ENCODE data around the gene IP6K3. TPM values are rescaled to one million over a fixed set of nuclear protein-coding genes. Genes with fewer than 3 reads are reported as not detected.

IP6K3 gene
- total RNA-seq, 1 experiment from 2014 or later: 1.7 TPM

- peaks cover 17% of the 10 kb centered on the region for H3K4me1 Mint-ChIP-seq (ENCODE audit: insufficient read depth, unreplicated experiment)
- intact Hi-C loops (cut with micrococcal nuclease): no loop called here
- no peak for TF ChIP-seq CTCF (IDR thresholded peaks at IDR 0.05; ENCODE audit: unreplicated experiment)
- H3K36me3 Mint-ChIP-seq (ENCODE audit: insufficient read depth, unreplicated experiment): peaks cover 93% of the 10 kb centered on the region
- CTCF ChIA-PET: interaction anchor here (0.6 to 2.1 kb wide), 6 partner anchors 8 to 637 kb away, joined by 3 to 12 read pairs (median 3); no protein-coding TSS in a partner anchor
- no peaks in the 10 kb centered on the region for H3K9me3 Mint-ChIP-seq (ENCODE audit: unreplicated experiment)
- H3K27me3 Mint-ChIP-seq (ENCODE audit: insufficient read depth, unreplicated experiment): no peaks in the 10 kb centered on the region
- no peak overlapping the region for H3K4me3 Mint-ChIP-seq (ENCODE audit: unreplicated experiment)
- DNase-seq (ENCODE audit: unreplicated experiment): no peak
- no TSS peak for BruUV-seq (replicated peaks)
- H3K27ac Mint-ChIP-seq (ENCODE audit: low read depth, unreplicated experiment): no peak overlapping the region
- POLR2A ChIA-PET: interaction anchor here (2.6 kb wide), 1 partner anchor 9 kb away, joined by 16 read pairs; the partner anchor contains the start of gene LEMD2
These were observed 31.9 kb upstream of the IP6K3 start for GRCh38 chr6:33778444-33779121.

GRCh38 chr6:33777398-33778388, 31.0 kb upstream of the IP6K3 start:
- Mint-ChIP-seq H3K9me3 (ENCODE audit: unreplicated experiment) (no peaks in the 10 kb centered on the region), H3K27ac (ENCODE audit: low read depth, unreplicated experiment) (no peak overlapping the region), H3K4me1 (ENCODE audit: insufficient read depth, unreplicated experiment) (peaks cover 17% of the 10 kb centered on the region), H3K36me3 (ENCODE audit: insufficient read depth, unreplicated experiment) (peaks cover 84% of the 10 kb centered on the region), H3K27me3 (ENCODE audit: insufficient read depth, unreplicated experiment) (no peaks in the 10 kb centered on the region), H3K4me3 (ENCODE audit: unreplicated experiment) (no peak overlapping the region)
- no peak for TF ChIP-seq CTCF (IDR thresholded peaks at IDR 0.05; ENCODE audit: unreplicated experiment)
- ChIA-PET CTCF (interaction anchor here (1.0 to 1.5 kb wide), 3 partner anchors 10 to 16 kb away, joined by 3 to 4 read pairs (median 3); no protein-coding TSS in a partner anchor), POLR2A (interaction anchor here (2.6 kb wide), 1 partner anchor 10 kb away, joined by 16 read pairs; the partner anchor contains the start of gene LEMD2)
- intact Hi-C loops (cut with micrococcal nuclease): no loop called here
- no peak for DNase-seq (ENCODE audit: unreplicated experiment)
- BruUV-seq (replicated peaks): no TSS peak

GRCh38 chr6:33776764-33777163, 30.1 kb upstream of the IP6K3 start:
- Mint-ChIP-seq H3K4me3 (ENCODE audit: unreplicated experiment) (no peak overlapping the region), H3K4me1 (ENCODE audit: insufficient read depth, unreplicated experiment) (peaks cover 8% of the 10 kb centered on the region), H3K9me3 (ENCODE audit: unreplicated experiment) (no peaks in the 10 kb centered on the region), H3K27me3 (ENCODE audit: insufficient read depth, unreplicated experiment) (no peaks in the 10 kb centered on the region), H3K27ac (ENCODE audit: low read depth, unreplicated experiment) (no peak overlapping the region), H3K36me3 (ENCODE audit: insufficient read depth, unreplicated experiment) (peaks cover 76% of the 10 kb centered on the region)
- ChIA-PET POLR2A (no interaction called here), CTCF (interaction anchor here (0.6 to 1.3 kb wide), 2 partner anchors 10 to 250 kb away, joined by 3 read pairs; no protein-coding TSS in a partner anchor)
- no TSS peak for BruUV-seq (replicated peaks)
- no peak for TF ChIP-seq CTCF (IDR thresholded peaks at IDR 0.05; ENCODE audit: unreplicated experiment)
- DNase-seq (ENCODE audit: unreplicated experiment): no peak
- intact Hi-C loops (cut with micrococcal nuclease): no loop called here

GRCh38 chr6:33776186-33776585, 29.5 kb upstream of the IP6K3 start:
- no peaks in the 10 kb centered on the region for H3K9me3 Mint-ChIP-seq (ENCODE audit: unreplicated experiment)
- H3K4me3 Mint-ChIP-seq (ENCODE audit: unreplicated experiment): no peak overlapping the region
- BruUV-seq (replicated peaks): no TSS peak
- H3K4me1 Mint-ChIP-seq (ENCODE audit: insufficient read depth, unreplicated experiment): peaks cover 2% of the 10 kb centered on the region
- CTCF ChIA-PET: interaction anchor here (0.6 to 1.3 kb wide), 3 partner anchors 10 to 251 kb away, joined by 3 read pairs; no protein-coding TSS in a partner anchor
- intact Hi-C loops (cut with micrococcal nuclease): no loop called here
- H3K27me3 Mint-ChIP-seq (ENCODE audit: insufficient read depth, unreplicated experiment): no peaks in the 10 kb centered on the region
- H3K36me3 Mint-ChIP-seq (ENCODE audit: insufficient read depth, unreplicated experiment): peaks cover 73% of the 10 kb centered on the region
- H3K27ac Mint-ChIP-seq (ENCODE audit: low read depth, unreplicated experiment): no peak overlapping the region
- DNase-seq (ENCODE audit: unreplicated experiment): no peak
- POLR2A ChIA-PET: interaction anchor here (0.6 kb wide), 1 partner anchor 65 kb away, joined by 3 read pairs; the partner anchor contains the start of gene UQCC2
- TF ChIP-seq CTCF (IDR thresholded peaks at IDR 0.05; ENCODE audit: unreplicated experiment): no peak

Measured in MCF 10A (cell line).